Activated CD8-positive, alpha-beta memory T cell treated with anti-CD3 and anti-CD28 coated beads for 48 hours (primary cell): Measurements from ENCODE around the gene NRG3.

Experiments used
- DNase-seq, 3 experiments: peaks; one replicate each; pipeline ENCODE4 v3.0.0-alpha.2; 2020; ENCODE audit warnings: low read depth in 2 of 3, low spot score in 2 of 3

The NRG3 gene

DNA sequence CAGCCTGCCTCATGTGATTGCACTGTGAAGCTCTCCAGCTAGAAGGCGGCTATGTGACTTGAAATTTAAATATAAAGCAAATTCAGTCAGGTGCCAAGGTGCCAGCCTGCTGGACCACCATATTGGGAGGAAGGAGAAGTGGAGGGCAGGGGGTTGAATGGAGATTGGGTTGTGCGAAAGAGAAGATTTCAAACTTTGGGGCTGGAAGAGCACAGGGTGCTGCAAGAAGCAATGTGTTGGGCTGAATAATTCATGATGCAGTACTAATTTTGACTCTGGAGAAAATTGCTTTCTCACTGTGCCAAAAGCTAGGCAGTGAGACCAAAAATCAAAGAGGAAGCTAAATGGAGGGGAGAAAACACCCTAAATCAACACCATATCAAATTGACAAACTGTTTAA is 335.3 kb downstream of the NRG3 start:
- DNase-seq: no peak

GRCh38 chr10:82211346-82211745 is 336.4 kb downstream of the NRG3 start:
- no peak for DNase-seq

- no peak for DNase-seq
Observed at GRCh38 chr10:82212753-82213152, 337.8 kb downstream of the NRG3 start.

DNA sequence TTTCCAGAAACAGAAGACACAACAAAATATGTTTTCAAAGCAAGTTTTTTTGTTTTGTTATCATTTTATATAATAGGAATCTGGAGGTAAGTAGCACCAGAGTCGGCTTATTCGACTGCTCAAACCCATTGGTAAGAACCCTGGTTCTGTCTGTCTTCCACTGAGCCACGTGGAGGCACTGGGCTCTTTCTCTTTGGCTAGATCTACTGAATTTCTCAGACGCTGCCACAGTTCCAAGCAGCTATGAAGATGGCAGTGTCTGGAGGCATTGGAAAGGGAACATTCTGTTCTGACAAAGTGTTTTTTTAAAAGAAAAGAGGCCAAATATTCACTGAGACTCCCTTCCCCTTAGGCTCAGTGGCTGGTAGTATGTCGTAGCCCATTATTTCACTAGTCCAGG is 338.8 kb downstream of the NRG3 start:
- DNase-seq: no peak

GRCh38 chr10:82221056-82221455 is 346.1 kb downstream of the NRG3 start:
- no peak for DNase-seq

DNA sequence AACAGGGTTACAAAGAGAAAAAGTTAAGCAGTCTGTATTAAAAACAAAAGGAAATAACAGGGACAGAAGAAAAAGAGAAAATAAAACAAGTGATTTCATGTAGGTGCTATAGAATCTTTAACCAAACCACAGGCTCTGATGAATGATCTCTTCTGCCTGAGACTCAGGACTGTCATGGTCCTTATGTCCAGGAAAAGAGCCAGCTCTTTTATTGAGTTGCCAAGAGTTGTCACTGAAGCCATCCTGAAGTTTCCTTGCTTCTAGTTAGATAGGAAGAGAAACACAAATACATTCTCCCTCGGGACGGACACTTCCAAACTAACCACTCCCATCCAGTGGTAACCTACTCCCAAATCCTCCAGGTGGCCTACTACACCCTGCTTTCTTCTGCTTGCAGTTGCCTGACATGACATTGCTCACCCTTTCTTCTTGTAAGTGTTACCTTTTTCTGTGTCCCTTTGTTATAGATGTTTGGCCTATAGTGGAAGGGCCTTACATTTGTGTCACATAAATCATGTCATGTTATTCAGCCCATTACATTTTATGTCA is 346.7 kb downstream of the NRG3 start:
- no peak for DNase-seq

GRCh38 chr10:82228701-82229100 is 353.7 kb downstream of the NRG3 start:
- DNase-seq: no peak

- no peak for DNase-seq
Observed at GRCh38 chr10:82234173-82234572, 359.2 kb downstream of the NRG3 start.

DNA sequence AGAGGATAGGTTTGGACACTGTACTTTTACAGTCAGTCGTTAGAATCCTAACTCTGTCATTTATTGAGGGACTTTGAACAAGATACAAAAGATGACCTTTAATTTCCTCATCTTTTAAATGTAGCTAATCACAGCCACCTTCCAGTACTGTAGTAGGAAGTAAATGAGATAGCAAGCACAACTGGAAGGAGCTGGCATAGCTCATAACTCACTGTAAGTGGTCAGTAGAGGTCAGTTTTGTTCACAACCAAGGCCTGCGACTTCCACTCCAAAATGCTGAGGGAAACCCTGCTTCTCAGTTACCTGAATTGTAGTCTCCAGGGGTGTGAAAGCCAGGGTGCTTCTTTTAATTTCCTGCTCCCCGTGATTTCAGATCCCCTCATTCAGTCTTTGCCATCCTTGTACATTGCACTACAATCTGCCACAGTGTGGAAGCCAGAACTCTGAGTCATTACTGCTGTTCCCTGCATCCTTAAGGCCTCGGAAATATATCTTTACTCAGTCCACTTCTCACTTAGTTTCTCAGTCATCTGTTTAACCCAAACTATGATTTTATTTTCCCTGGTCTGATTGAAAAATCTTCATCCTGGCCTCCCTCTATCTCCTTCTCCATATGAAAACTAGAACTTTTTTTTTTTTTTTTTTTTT is 361.2 kb downstream of the NRG3 start:
- no peak for DNase-seq

- no peak for DNase-seq
Observed at GRCh38 chr10:82238291-82238690, 363.3 kb downstream of the NRG3 start.

DNA sequence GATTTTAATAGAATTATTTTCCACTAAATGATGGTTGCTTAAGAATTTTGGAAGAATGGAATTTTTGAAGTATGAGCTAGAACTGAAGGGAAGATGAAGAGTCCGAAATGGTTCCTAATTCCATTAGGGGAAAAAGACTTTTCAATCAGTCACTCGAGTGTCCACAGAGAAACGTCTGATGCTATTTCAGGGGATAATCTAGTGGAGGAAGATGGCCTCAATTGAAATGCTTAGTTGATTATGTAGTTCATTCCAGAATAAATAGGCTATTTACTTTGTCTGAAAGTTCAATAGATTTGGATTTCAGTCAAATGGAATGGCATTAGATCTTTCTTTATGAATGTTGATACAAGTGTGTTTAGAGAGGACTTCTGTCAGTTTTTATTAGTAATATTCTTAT is 365.4 kb downstream of the NRG3 start:
- no peak for DNase-seq

DNA sequence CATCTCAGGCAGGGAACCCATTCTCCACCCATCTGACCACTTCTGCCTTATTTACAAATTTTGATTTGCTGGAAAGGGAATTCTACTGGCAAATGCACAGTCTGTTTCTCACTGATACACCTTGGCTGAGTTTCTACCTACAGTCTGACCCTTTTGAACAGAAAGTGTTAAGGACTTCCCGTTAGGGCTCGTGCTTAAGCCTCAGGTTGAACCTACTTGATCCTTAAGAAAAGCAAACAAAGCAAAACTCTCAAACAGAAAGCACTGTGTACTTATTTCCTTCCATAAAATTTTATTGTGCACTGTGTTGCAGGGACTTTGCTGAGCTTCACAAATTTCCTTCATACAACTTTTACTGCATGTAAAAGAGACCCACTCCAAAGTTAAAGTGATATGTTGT is 367.8 kb downstream of the NRG3 start:
- DNase-seq: no peak

- DNase-seq: no peak
Observed at GRCh38 chr10:82245157-82245556, 370.2 kb downstream of the NRG3 start.

DNA sequence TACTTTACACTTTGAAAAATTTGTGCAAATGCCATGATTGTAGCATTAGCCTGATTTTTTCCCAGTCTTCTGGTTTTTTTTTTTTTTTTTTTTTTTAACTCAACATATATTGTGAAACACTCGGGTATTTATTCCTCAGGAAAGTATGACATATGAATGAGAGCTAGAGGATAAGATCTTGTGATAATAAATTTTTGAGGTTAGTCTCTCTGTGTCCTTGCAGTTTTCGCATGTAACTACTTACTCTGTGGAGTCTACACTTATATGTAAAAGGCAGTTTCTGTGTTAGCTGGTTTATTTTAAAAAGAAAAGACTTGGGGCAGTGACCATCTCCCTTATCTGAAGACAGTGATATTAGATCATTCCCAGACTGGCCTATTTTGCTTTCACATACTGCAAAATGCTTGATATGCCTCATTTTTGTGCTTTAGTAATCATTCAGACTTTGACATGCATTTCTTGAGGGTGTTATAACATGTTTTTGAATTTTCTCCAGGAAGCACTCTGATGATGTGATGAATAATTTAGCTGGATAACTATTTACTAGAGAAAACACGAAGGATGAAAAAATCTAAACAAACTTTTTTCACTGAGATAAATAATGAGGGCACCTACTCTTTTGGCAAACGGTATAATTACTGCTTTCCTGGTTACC is 371.0 kb downstream of the NRG3 start:
- DNase-seq: no peak

DNA sequence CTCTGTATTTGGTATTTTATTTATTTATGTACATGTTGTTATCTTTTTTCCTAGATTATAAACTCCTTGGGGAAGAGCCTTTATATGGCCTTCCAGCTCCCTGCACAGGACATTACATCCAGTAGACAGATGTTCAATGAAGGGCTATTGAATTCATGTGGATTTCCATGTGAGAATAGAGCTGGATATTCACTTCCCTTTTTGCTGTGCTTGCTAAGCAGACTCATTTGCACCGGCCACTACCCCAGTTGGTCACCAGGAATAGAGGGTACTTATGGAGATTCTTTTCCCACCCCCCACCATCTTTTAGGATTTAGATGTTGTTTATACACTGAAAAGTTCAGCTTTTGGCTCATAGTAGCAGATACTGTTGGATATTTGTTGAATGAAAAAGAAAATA is 374.1 kb downstream of the NRG3 start:
- no peak for DNase-seq

- DNase-seq: no peak
Observed at GRCh38 chr10:82251222-82251906, 376.4 kb downstream of the NRG3 start.

DNA sequence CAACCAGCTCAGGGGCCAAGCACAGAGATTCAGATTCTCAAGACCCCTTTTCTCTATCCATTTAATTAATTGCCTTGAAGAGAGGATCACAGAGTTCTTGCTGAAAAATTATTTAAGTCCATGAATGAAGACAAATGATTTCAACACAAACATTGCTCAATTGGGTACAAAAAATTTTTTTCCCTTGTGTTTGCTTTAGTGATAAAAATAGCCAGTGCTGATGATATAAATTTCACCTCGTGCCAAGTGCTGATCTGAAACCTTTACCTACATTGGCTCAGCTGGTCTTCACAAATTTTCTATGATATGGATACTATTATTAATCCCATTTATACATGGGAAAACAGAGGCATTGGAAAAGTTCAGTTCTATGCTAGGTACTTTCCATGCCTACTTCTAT is 377.1 kb downstream of the NRG3 start:
- no peak for DNase-seq

GRCh38 chr10:82254237-82254636 is 379.2 kb downstream of the NRG3 start:
- no peak for DNase-seq

DNA sequence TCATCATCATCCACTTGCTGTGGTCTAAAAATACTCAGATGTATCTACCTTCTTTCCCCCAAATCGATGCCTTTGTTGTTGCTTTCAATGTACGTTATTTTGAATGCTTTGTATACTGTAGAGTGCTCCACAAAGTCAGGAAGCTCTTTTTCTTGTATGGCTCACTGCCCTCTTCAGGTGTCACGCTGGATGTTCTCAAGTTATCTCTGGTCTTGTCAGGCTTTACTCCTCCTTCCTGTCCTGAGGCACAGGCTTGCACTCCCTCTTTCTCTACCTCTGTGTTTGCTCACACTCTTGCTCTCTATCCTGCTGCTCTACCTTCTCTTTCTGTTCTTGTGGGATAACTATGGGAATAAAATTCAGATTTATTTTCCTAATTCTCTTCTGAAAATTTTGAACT is 381.3 kb downstream of the NRG3 start:
- DNase-seq: no peak

GRCh38 chr10:82266438-82266837 is 391.4 kb downstream of the NRG3 start:
- DNase-seq: no peak

GRCh38 chr10:82267014-82267413 is 392.0 kb downstream of the NRG3 start:
- DNase-seq: no peak

GRCh38 chr10:82267465-82267864 is 392.5 kb downstream of the NRG3 start:
- no peak for DNase-seq
